GM21367 (cell line): ENCODE measurements around the gene AIP.
"Not testable (repeated sequence)": the region's sequence is repeated elsewhere in the genome, so short reads cannot be mapped to it uniquely, and the experiment has no call there.

Experiments
- ATAC-seq: cut with Tn5 transposase; IDR thresholded peaks from one replicate; pipeline ENCODE4 v1.9.1; 2021; ENCODE audit not compliant: unreplicated experiment

AIP gene

DNA sequence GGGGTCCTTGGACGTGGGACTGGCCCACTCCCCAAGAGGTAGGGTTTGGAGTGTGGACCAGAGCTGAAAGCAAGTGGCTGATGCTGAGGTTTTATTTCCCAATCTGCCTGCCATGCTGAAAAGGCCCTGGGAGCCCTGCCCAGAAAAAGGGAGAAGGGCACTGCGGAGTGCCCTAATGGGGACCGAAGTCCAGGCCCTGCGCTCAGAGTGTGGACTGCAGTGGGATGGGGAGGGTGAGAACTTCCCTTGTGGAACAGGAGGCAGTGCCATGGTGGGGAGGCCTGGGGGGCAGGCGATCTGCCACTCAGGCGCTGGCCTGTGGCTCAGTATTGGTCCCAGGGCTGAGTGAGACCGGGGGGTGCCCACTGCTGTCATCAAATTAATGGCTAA is 34.6 kb upstream of the AIP start:
- no peak for ATAC-seq

DNA sequence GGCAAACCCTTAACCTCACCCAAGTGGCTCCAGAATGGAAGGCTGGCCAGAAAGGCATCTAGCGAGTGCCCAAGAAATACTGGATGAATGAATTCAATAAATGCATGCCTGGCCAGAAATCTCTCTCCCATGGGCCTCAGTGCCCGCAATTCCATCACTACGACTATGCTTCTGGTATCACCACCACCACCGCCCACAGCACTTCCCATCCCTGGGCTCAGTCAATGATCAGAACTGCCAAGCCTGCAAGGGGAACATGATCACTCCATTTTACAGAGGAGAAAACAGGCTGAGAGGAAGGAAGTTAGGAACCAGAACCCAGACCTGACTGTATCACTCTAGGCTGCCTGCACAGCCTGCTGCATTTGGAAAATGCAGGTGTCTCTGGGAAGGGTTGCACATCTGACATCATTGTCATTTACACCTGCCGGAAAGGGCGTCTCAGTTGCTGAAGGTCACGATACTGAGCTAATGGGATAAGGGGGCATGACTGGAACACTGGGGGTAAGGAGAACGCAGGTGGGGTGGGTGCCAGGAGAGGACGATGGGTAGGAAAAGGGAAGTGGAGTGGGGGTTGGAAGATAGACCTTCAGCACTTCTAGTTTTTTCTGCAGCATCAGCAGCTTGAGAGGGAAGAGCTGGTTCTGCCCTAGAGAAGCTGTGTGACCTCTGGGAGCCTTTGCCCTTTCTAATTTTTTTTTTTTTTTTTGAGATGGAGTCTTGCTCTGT is 33.5 kb upstream of the AIP start:
- no peak for ATAC-seq

DNA sequence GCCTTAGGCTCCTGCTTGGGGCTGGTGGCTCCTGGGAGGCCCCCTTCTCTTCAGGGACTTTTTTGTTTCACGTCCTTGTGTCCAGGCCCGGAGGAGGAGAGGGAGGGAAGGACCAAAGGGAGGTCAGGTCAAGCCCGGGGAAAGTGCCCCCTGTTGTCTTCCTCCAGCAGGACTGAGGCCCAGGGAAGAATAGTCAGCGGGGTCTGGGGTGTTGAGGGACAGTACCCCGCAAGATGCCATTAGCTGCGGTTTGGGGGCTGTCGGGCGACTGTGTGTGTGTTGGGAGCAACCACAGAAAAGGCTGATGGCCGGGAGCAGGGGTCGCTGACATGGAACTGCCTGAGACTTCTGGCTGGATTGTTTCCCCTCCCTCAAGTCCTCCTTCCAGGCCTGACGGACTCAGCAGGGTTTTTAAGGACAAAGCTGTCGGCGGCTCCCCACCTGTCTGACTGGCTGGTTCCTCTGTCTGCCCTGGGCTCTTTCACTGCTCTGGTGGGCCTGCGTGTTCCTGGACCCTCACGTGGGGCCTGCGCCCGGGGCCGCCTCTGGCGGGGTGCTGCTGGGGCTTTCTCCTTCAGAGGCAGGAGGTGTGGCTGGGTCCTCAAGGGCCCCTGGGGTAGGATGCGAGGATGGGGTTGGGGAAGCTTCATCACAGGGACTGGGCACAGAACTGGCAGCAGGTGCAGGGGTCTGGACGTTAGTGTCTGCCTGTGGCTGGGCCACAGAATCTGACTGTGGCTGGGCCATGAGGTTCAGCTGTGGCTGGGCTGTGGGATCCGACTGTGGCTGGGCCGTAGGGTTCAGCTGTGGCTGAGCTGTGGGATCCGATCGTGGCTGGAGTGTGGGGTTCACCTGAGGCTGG is 31.8 kb upstream of the AIP start:
- no peak for ATAC-seq

DNA sequence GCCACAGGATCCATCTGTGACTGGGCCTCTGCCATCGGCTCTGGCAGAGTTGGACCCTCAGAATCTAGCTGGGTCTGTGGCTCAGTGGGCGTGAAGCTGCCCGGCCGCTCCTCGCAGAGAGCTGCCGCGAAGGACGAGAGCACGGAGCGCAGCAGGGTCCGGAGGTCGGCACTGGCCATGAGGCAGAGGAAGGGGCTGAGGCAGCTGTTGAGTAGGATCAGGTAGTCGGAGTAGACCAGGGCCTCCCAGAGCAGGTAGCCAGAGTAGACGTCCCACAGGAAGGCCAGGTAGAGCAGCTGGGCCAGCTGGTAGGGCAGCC is 31.2 kb upstream of the AIP start:
- no peak for ATAC-seq

DNA sequence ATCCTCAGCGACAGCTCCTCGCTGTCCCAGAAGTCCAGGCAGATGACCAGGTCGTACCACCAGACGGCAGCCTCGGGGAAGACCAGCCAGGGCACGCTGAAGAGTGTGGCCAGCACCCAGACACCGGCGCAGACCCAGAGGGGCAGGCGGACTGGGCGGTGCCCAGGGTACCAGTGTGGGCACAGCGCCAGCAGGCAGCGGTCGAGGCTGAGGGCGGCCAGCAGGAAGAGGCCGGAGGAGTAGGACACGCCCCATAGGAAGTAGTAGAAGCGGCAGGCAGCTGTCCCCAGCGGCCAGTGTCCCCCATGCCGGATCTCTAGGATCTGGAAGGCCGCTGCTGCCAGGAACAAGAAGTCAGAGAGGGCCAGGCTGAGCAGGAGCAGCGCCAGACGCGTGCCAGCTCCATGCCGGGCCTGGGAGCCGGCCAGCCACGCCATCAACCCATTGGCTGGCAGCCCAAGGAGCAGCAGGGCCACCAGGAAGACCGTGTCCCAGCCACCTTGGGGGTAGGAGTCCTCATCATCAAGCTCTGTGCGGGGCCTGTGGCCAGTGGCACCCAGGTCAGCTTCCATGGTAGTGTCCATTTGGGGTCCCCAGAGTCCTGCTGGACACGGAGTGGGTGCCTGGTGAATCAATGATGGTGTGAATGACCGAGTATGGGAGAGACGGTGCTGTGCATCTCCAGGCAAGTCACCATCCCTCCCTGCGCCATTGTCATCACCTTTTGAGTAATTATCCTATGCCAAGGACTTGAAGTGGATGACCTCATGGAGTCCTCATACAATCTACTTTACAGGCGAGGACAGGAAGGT is 30.5 kb upstream of the AIP start, which contains the start of gene GPR152:
GPR152 (minus strand) TSS at position 589 of the 812 bp plus-strand sequence; CDS start at position 584, 5 bp downstream.
- ATAC-seq: no peak

DNA sequence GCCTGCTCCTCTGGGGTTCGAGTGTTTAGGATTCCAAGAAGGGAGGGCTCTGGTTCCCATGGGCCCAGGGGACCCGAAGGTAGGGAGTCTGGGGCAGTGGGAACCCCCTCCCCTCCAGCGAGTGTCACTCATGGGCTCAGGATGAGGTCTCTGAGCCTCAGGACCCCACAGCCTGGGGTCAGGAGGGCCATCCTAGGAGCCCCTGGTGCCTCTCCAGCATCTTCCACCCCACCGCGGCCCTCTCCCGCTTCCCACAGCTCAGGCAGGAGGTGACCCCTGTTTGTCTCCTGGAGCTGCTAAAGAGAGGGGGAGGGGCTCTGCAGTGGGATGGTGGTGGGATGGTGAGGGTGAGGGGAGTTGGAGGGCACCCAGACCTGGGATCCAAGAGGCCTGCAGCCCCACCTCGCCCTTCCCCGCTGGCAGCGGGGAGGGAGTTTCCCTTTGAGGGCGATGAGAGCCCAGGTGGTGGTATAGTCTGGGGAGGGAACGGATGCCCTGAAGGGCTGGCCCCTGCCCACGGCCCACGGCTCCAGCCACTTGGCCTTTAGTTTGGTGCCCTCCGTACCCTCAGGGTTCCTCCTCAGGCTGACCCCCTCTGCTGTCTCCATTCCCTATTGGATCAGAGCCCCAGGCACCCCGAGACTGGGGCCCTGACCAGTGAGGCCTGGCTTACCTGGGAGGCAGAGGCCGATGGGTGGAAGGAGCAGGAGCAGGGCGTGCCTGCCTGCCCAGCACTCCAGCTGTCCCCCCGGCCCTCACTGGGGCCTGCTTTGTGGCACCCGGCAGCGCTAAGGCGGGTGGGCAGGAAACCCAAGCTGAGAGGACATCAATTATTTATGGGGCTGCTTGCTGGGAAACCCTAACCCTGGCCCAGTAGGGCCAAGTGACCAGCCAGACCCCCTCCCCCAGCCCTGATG is 28.8 kb upstream of the AIP start:
- no peak for ATAC-seq

DNA sequence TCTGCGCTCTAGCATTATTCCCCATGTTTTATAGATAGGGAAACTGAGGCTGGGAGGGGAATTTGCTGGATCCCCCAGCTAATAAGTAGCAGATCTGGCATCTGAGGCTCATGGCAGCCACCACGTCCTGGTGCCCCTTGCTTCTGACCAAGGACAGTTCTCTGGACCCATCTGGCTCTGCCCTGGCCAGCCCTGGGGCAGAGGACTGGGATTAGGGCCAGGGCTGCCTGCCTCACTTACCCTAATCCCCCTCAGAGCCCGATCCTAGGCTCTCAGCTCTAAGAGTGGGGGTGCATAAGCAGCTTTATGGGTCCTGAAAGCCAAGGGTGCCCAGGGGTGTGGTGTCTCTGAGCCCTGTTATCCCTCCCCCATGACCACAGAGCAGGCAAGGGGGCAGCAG is 27.8 kb upstream of the AIP start, which contains the start of gene CABP4:
CABP4 (plus strand) TSS at position 301 of the 400 bp plus-strand sequence; CDS start at position 371, 70 bp downstream.
- no peak for ATAC-seq

DNA sequence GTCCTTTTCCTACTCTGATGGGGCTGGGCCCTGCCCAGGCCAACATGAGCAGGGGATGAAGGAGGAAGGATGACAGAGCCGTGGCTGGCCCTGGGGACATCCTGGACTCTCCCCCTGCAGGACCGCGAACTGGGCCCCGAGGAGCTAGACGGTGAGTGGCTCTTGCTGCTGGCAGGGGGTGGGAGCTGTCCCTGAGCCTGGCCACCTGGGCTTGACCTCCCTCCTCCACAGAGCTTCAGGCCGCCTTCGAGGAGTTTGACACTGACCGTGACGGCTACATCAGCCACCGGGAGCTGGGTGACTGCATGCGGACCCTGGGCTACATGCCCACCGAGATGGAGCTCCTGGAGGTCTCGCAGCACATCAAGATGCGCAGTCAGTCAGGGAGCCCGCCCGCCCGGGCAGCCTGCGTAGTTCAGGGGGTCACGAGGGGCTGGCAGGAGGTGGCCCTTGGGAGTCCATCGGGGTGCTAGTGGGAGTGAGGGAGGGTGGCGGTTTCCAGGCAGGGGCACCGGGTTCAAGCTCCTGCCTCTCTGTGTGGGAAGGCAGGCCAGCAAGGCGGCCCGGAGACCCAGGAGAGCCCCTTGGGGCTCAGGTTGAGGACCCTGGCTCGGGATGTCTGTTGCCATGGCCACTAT is 26.6 kb upstream of the AIP start:
- ATAC-seq: no peak

DNA sequence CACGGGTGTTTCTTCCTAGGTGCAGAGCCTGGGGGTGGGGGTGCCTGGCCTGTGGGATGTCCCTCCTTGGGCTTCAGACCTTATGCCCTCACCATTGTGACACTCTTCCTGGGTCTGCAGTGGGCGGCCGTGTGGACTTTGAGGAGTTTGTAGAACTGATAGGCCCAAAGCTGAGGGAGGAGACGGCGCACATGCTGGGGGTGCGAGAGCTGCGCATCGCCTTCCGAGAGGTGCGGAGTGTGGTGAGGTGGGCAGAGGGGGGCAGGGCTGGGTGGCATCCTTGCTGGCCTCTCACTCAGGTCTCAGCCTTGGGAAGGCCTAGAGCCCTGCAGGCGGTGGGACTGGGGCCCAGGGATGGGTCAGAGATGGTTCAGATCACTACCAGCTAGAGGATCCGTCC is 25.4 kb upstream of the AIP start:
- ATAC-seq: no peak

DNA sequence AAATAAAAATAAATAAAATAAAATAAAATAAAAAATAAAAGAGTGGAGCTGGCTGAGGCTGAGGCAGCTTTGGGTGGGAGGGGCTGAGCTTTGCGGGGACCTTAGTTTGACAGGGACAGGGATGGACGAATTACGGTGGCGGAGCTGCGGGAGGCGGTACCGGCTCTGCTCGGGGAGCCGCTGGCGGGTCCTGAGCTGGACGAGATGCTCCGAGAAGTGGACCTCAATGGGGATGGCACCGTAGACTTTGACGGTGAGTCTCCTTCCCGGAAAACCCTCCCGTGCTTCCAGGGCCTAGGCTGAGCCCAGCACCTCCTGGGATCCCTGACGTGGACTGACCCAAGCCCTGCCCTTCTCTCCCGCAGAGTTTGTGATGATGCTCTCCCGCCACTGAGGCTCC is 24.6 kb upstream of the AIP start:
- ATAC-seq: no peak

DNA sequence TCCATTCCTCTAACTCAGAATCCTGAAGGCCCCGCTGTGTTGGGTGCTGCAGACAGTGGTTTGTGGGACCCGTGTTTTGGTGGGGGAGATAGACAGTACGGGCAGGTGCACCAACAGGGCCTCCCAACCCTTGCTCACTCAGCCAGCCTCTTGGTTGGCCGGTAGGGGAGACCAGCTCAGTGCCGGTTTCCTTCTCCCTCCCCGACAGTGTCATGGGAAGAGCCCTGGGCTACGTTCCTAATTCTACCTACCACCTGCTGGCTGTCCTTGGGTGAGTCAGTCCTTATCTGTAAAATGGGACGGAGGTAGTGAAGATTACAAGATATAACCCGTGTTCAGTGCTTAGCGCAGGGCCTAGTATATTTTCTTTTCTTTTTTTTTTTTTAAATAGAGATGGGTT is 19.6 kb upstream of the AIP start:
- ATAC-seq: no peak

DNA sequence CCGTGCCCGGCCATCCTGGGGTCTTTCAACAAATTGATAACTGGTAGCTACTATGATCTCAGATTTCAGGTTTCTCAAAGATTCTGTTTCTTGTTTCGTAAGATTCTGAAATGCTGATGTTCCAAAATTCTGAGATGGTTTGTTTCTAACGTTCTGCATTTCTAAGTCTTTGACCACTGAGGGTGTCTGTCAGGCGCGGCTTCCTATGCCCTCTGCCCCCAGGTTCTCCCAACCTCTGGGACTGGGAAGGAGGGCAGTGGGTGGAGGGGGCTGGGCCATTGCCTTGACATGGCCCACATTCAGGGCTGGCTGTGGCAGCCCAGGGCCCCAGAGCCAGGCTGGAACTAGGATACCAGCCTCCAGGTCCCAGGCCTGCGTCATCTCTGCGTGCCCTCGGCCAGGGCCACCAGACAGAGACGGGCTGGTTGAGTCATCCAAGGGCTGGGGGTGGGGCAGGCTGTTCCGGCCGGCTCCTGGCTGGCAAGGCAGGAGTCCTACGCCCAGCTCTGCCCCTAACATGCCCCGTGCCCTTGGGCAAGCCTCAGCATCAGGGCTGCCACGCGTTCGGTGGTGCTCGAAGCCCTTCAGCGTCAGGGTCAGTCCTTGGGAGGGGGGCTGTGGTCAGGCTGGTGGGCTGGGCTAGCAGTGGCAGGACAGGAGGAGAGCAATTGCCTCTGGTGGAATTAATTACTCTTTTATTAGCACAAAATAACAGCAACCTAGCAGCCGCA is 19.0 kb upstream of the AIP start:
- ATAC-seq: no peak

DNA sequence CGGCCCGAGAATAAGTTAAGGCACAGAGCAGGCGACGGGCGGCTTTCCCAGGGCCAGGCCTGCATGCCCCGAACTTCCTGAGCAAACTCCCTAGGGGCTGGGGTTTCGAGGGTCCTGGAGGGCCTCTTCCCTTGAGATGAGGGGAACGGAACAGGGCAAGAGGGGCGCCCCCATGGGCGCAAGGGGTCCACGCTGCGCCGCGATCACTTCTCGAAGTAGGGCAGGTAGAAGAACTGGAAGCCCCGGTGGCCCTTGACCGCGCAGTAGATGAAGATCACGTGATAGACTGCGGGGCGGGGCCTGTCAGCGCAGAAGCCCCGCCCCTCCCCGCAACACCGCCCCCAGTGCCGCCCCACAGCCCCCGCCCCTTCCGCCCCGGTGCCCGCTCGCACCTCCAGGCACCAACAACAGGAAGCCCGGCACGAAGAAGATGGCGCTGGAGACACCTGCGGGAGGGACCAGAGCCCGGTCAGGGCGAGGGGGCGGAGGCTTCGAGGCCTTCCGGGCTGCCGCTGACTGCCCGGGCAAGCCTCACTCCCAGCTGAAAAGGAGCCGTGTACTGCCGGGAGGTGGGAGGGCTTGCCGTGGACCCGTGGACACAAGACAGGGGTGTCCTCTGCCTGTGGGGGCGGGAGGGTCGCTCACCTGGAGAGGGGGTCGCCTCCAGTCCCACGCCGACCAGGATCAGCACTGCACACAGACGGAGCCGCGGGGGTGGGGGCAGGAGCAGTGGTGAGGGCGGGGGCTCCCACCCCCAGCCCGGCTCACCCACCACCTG is 18.2 kb upstream of the AIP start:
- peak; percentile 53 for ATAC-seq

DNA sequence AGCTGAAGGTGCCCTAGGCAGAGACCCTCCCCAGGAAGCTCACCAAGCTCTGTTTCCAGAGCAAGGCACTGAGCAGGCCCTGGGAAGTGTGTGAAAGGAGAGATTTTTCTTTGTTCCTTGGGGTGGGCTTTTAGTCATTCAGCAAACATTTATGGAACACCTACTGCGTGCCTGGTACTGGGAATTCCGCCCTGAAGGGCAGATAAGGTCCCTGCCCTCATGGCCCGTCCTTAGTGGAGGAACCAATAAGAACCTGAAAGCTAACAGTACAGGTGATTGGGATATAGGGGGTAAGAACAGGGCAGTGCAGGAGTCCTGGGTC is 17.7 kb upstream of the AIP start:
- ATAC-seq: no peak

DNA sequence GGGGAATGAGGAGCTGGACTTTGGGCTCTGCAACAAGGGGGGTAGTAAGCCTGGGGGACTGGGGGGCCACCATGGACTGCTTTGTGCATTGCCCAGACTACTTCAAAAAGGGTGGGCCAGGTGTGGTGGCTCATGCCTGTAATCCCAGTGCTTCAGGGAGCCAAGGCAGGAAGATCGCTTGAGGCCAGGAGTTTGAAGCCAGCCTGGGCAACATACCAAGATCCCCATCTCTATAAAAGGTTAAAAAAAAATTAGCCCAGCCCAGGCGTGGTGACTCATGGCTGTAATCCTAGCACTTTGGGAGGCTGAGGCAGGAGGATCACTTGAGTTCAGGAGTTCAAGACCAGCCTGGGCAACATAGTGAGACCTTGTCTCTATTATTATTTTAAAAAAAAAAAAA is 17.3 kb upstream of the AIP start:
- ATAC-seq: not testable (repeated sequence)

DNA sequence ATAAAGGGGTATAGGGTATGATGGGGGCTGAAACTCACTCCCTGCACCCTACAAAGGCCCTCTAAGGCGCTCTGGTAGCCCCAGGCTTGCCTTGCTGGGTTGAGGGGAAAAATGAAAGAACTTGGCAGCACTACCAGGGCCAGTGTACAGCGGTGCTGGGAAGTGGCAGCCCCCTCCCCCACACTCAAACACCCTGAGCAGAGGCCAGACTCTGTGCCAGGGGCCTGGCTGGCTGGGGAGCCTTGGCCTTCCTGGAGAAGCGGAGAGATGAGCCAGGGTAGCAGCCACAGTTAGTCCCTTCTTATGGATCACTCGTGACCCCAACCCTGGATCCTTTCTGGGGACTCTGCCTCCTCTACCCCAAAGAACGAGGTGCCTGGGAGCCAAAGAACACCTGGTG is 16.5 kb upstream of the AIP start:
- no peak for ATAC-seq

DNA sequence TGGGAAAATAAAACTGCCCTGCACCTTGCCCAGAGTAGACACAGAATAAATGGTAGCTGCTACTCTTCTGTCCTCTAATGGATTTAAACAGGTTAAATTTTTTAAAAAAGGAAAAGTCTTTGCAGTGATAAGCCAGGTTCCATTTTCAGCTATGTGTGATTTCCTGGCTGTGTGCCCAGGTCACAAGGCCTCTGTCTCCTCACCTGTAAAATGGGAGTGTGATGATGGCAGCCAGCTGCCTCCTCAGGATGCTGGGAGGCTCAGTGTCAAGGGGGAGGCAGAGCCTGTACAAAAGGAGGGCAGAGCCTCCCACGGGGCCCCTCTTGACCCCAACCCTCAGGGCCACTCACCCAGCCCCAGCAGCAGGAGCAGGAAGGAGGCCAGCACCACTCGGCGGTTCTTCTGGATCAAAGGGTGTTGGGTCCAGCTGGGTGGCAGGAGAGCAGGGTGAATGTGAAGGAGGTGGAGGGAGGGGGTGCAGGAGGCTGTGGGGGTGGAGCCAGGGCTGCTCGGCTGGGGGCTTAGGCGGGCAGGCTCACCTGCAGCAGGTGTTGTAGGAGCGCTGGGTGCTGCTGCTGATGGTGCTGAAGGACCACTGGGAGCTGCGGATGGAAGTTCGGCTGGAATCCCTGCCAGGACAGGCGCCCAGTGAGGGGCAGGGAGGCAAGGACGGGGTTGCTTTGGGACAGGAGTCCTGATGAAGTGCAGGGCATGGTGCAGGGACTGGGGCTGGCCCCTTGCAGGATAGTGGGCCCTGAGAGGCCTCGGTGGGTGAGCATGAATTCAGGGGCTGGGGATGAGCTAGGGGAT is 15.7 kb upstream of the AIP start:
- no peak for ATAC-seq

DNA sequence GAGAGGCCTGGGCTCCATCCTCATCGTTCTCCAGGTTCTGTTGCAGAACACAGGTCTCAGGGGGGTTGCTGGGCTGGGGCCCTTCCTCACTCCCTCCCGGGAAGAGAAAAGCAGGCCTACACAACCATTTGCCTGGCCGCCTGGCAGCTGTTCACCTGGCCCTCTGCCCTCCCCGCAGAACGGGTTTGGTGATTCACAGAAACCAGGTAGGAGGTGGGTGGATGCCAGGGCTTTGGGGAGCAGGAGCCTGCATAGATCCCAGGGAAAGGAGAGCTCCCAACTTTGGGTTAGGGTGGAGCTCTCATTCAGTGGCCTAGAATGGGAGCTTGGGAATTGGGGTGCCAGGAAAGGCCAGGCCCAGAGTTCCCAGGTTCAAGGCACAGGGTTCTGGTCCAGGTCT is 14.8 kb upstream of the AIP start:
- ATAC-seq: no peak
